HCT116 (cell line): ENCODE measurements around the gene MEX3B. TPM values are rescaled to one million over a fixed set of nuclear protein-coding genes. Genes with fewer than 3 reads are reported as not detected.

ENCODE experiments used
- ATAC-seq: fragments of 200-7000 bp; cut with Tn5 transposase; 2 replicates; pipeline ENCODE4 v1.9.1; 2020; ENCODE audit warnings: mild to moderate bottlenecking, moderate library complexity
- BruUV-seq: library from RNA; stranded (reverse); fragments of 400-500 nt; replicated peaks from 2 replicates; lab custom pipeline; 2021; lab: Mats Ljungman, UMichigan
- CTCF ChIA-PET: fragments of 300-600 bp; sonication (Branson Sonifier 250); formaldehyde crosslinking; loops from one replicate; lab custom pipeline; 2021; ENCODE audit warnings: antibody characterized with exemption; lab: Charles Lee
- POLR2A ChIA-PET: fragments of 300-600, 350-600 bp; sonication (Branson Sonifier 250); formaldehyde crosslinking; loops from one replicate; lab custom pipeline; 2021; ENCODE audit warnings: antibody characterized with exemption; lab: Charles Lee
- RAD21 ChIA-PET, 2 experiments: fragments of 300-600 bp; sonication (Branson Sonifier 250); formaldehyde crosslinking; loops; one replicate each; lab custom pipeline; 2023; ENCODE audit warnings: low total read pairs in 2 of 2; ENCODE audit not compliant: uncharacterized antibody in 2 of 2, unreplicated experiment in 2 of 2, low non-redundant PET in 1 of 2; lab: Charles Lee
- DNase-seq: peaks from one replicate; pipeline ENCODE4 v3.0.0-alpha.2; 2010; ENCODE audit warnings: low read depth, low spot score
- H2AFZ ChIP-seq: fragments of 200-600 bp; shearing (Covaris generic), sonication (generic); 2 replicates; pipeline ENCODE4 v1.6.1; 2017; ENCODE audit warnings: low read depth, mixed run types, mixed read lengths, antibody characterized with exemption, low read length; ENCODE audit not compliant: poor library complexity, severe bottlenecking
- H3K27ac ChIP-seq: 2 replicates; pipeline ENCODE4 v1.5.1; 2012; ENCODE audit warnings: low read depth, low read length
- H3K27me3 ChIP-seq: fragments of 200-600 bp; sonication (generic); 2 replicates; pipeline ENCODE4 v1.6.1; 2016; ENCODE audit warnings: mixed run types, low read length, mixed read lengths; ENCODE audit not compliant: insufficient read depth
- H3K36me3 ChIP-seq, 2 experiments: fragments of 200-500 bp in 1 of 2; fragments of 200-600 bp in 1 of 2; sonication (Bioruptor generic) in 1 of 2; sonication (generic) in 1 of 2; 2 replicates each; pipeline versions ENCODE4 v1.5.1 to v1.6.1; 2014 to 2016; ENCODE audit warnings: low read length in 2 of 2, inconsistent platforms in 1 of 2, mixed read lengths in 1 of 2, mixed run types in 1 of 2; ENCODE audit not compliant: insufficient read depth in 2 of 2, control insufficient read depth in 1 of 2
- H3K4me1 ChIP-seq, 2 experiments: fragments of 200-600 bp in 1 of 2; sonication (generic) in 1 of 2; 2 replicates each; pipeline versions ENCODE4 v1.5.1 to v1.6.1; 2012 to 2017; ENCODE audit warnings: low read length in 2 of 2, inconsistent platforms in 1 of 2, mild to moderate bottlenecking in 1 of 2, mixed read lengths in 1 of 2, mixed run types in 1 of 2, moderate library complexity in 1 of 2; ENCODE audit not compliant: insufficient read depth in 2 of 2, control insufficient read depth in 1 of 2
- H3K4me2 ChIP-seq: fragments of 200-600 bp; sonication (generic); 2 replicates; pipeline ENCODE4 v1.6.1; 2017; ENCODE audit warnings: mixed run types, low read length, mixed read lengths
- H3K4me3 ChIP-seq, 2 experiments: fragments of 200-600 bp in 1 of 2; sonication (generic) in 1 of 2; replicated peaks in 1 of 2; 2 replicates each; pipeline ENCODE4 v1.5.1; 2011 to 2016; ENCODE audit warnings: low read length in 2 of 2, control low read depth in 1 of 2, low read depth in 1 of 2, mild to moderate bottlenecking in 1 of 2, mixed read lengths in 1 of 2, mixed run types in 1 of 2
- H3K79me2 ChIP-seq: fragments of 200-600 bp; sonication (generic); 2 replicates; pipeline ENCODE4 v1.6.1; 2017; ENCODE audit warnings: mild to moderate bottlenecking, mixed run types, low read length, moderate library complexity, mixed read lengths; ENCODE audit not compliant: insufficient read depth
- H3K9ac ChIP-seq: fragments of 200-600 bp; sonication (generic); 2 replicates; pipeline ENCODE4 v1.6.1; 2016; ENCODE audit warnings: low read length, mixed read lengths
- H3K9me2 ChIP-seq: fragments of 200-600 bp; sonication (generic), shearing (Covaris generic); 2 replicates; pipeline ENCODE4 v1.6.1; 2017; ENCODE audit warnings: mixed run types, mild to moderate bottlenecking, moderate library complexity; ENCODE audit not compliant: insufficient read depth
- H3K9me3 ChIP-seq, 2 experiments: fragments of 200-500 bp in 1 of 2; fragments of 200-600 bp in 1 of 2; sonication (Bioruptor generic) in 1 of 2; sonication (generic) in 1 of 2; 2 replicates each; pipeline ENCODE4 v1.6.1; 2014 to 2017; ENCODE audit warnings: low read length in 2 of 2, mixed read lengths in 2 of 2, inconsistent platforms in 1 of 2, low read depth in 1 of 2, mild to moderate bottlenecking in 1 of 2, mixed run types in 1 of 2, moderate library complexity in 1 of 2; ENCODE audit not compliant: control insufficient read depth in 1 of 2, insufficient read depth in 1 of 2
- H4K20me1 ChIP-seq: fragments of 200-600 bp; sonication (generic), shearing (Covaris generic); 2 replicates; pipeline ENCODE4 v1.6.1; 2017; ENCODE audit warnings: mixed run types, mild to moderate bottlenecking, moderate library complexity; ENCODE audit not compliant: insufficient read depth
- ATF3 ChIP-seq: IDR thresholded peaks from 2 replicates; pipeline ENCODE4 v1.6.1; 2012
- CEBPB ChIP-seq: IDR thresholded peaks from 2 replicates; pipeline ENCODE4 v1.6.1; 2012; ENCODE audit warnings: low read depth
- CTCF ChIP-seq, 3 experiments: fragments of 200-600 bp in 1 of 3; sonication (generic) in 1 of 3; IDR thresholded peaks in 2 of 3; conservative IDR thresholded peaks in 1 of 3; 2 replicates each; pipeline ENCODE4 v1.5.1; 2012 to 2017; ENCODE audit warnings: low read depth in 2 of 3, low read length in 2 of 3, antibody characterized with exemption in 1 of 3, borderline replicate concordance in 1 of 3, control low read depth in 1 of 3, mild to moderate bottlenecking in 1 of 3, mixed read lengths in 1 of 3, mixed run types in 1 of 3, moderate library complexity in 1 of 3; ENCODE audit not compliant: insufficient read depth in 1 of 3
- EGR1 ChIP-seq: IDR thresholded peaks from 2 replicates; pipeline ENCODE4 v1.6.1; 2012; ENCODE audit warnings: low read depth
- ELF1 ChIP-seq: IDR thresholded peaks from 2 replicates; pipeline ENCODE4 v1.6.1; 2012; ENCODE audit warnings: low read depth, borderline replicate concordance
- EZH2 ChIP-seq: fragments of 200-600 bp; sonication (generic); IDR thresholded peaks from 2 replicates; pipeline ENCODE4 v1.6.1; 2017; ENCODE audit warnings: antibody characterized with exemption, mixed run types
- EZH2phosphoT487 ChIP-seq: fragments of 200-600 bp; IDR thresholded peaks from 2 replicates; pipeline ENCODE4 v1.6.1; 2018; ENCODE audit warnings: antibody characterized with exemption, borderline replicate concordance
- FOSL1 ChIP-seq: IDR thresholded peaks from 2 replicates; pipeline ENCODE4 v1.6.1; 2012; ENCODE audit warnings: low read depth
- JUND ChIP-seq: IDR thresholded peaks from 2 replicates; pipeline ENCODE4 v1.6.1; 2012
- POLR2A ChIP-seq: IDR thresholded peaks from 2 replicates; pipeline ENCODE4 v1.7.0; 2011; ENCODE audit warnings: borderline replicate concordance; ENCODE audit not compliant: insufficient read depth, insufficient read length; ENCODE audit errors: extremely low read depth
- POLR2AphosphoS5 ChIP-seq: IDR thresholded peaks from 2 replicates; pipeline ENCODE4 v1.6.1; 2011; ENCODE audit warnings: mild to moderate bottlenecking, low read depth, low read length, moderate library complexity
- RAD21 ChIP-seq: IDR thresholded peaks from 2 replicates; pipeline ENCODE4 v1.6.1; 2012; ENCODE audit warnings: low read depth, mild to moderate bottlenecking
- REST ChIP-seq: IDR thresholded peaks from 2 replicates; pipeline ENCODE4 v1.6.1; 2012; ENCODE audit warnings: low read depth
- SIN3A ChIP-seq: IDR thresholded peaks from 2 replicates; pipeline ENCODE4 v1.6.1; 2012; ENCODE audit warnings: low read depth
- SP1 ChIP-seq: IDR thresholded peaks from 2 replicates; pipeline ENCODE4 v1.6.1; 2012; ENCODE audit warnings: low read depth
- TCF7L2 ChIP-seq: IDR thresholded peaks from 2 replicates; pipeline ENCODE4 v1.7.0; 2011; ENCODE audit warnings: borderline replicate concordance, inconsistent platforms; ENCODE audit not compliant: insufficient read depth, insufficient read length; ENCODE audit errors: extremely low read depth
- YY1 ChIP-seq: IDR thresholded peaks from 2 replicates; pipeline ENCODE4 v1.6.1; 2011; ENCODE audit warnings: low read length, low read depth, moderate library complexity, mild to moderate bottlenecking; ENCODE audit not compliant: insufficient replicate concordance; ENCODE audit errors: extremely low read depth
- ZBTB33 ChIP-seq: IDR thresholded peaks from 2 replicates; pipeline ENCODE4 v1.6.1; 2011; ENCODE audit warnings: mild to moderate bottlenecking, low read length, moderate library complexity; ENCODE audit not compliant: insufficient replicate concordance; ENCODE audit errors: extremely low read depth
- ZFX ChIP-seq: fragments of 450-650 bp; IDR thresholded peaks from 2 replicates; pipeline ENCODE4 v1.6.1; 2017
- ZNF274 ChIP-seq: fragments of 200-500 bp; sonication (Bioruptor generic); IDR thresholded peaks from 2 replicates; pipeline ENCODE4 v1.6.1; 2014; ENCODE audit warnings: mild to moderate bottlenecking, low read depth, low read length, inconsistent platforms
- intact Hi-C: fragments of 100-400 bp; cut with micrococcal nuclease; formaldehyde crosslinking; loops from 2 replicates; pipeline ENCODE4 v1.10.0; 2022
- total RNA-seq: library from RNA; stranded (reverse); gene quantifications from one replicate; pipeline ENCODE4 v1.2.1, GENCODE V29; 2021; ENCODE audit not compliant: unreplicated experiment

Gene MEX3B
- total RNA-seq, 1 experiment from 2014 or later, result 1.9 TPM

- H3K27me3 ChIP-seq, result no peaks in the 10 kb centered on the region
- no peaks in the 10 kb centered on the region for H4K20me1 ChIP-seq
- RAD21 ChIA-PET, result no interaction called here
- H3K9me3 ChIP-seq, result no peaks in the 10 kb centered on the region
- H3K4me3 ChIP-seq, result no peak overlapping the region
- TF ChIP-seq ATF3 (no peak), ZBTB33 (no peak), YY1 (no peak), SP1 (no peak), RAD21 (no peak), ZFX (no peak), FOSL1 (no peak), POLR2A (no peak), CTCF (IDR thresholded peaks at IDR 0.05 in 2 of 3, conservative IDR thresholded peaks at IDR 0.05 in 1 of 3; ENCODE audit: borderline replicate concordance in 1 of 3, insufficient read depth in 1 of 3, low read depth in 2 of 3, low read length in 2 of 3) (no peak), POLR2AphosphoS5 (no peak), EGR1 (no peak), JUND (no peak), EZH2 (no peak), ELF1 (no peak), TCF7L2 (no peak), EZH2phosphoT487 (no peak), CEBPB (no peak), SIN3A (no peak), REST (no peak), ZNF274 (no peak)
- H3K9me2 ChIP-seq, result no peaks in the 10 kb centered on the region
- no TSS peak for BruUV-seq
- H3K4me2 ChIP-seq, result no peak overlapping the region
- ATAC-seq (no peak), DNase-seq (no peak)
- no peaks in the 10 kb centered on the region for H3K36me3 ChIP-seq
- no peaks in the 10 kb centered on the region for H3K4me1 ChIP-seq
- no peak overlapping the region for H3K27ac ChIP-seq
- H3K79me2 ChIP-seq, result no peaks in the 10 kb centered on the region
- CTCF ChIA-PET, result no interaction called here
- no peak overlapping the region for H3K9ac ChIP-seq
- no peak overlapping the region for H2AFZ ChIP-seq
- intact Hi-C loops, result no loop called here
- POLR2A ChIA-PET, result no interaction called here
These were observed 27.2 kb upstream of the MEX3B start for GRCh38 chr15:82072926-82073537.
